Cardiac ventricle fibroblast (primary cell): ENCODE data around the gene PIN1. TPM values are rescaled to one million over a fixed set of nuclear protein-coding genes. Genes with fewer than 3 reads are reported as not detected.

Experiments
- total RNA-seq: library from RNA; depleted of rRNA; stranded (reverse); fragments of >200 nt; gene quantifications from 2 replicates; pipeline ENCODE4 v1.2.3, GENCODE V29; 2015

The PIN1 gene
- 37.7 and 46.6 TPM in 2 replicates for total RNA-seq

GRCh38 chr19:9834726-9835506 is at the start of gene PIN1:
PIN1 (plus strand) TSS chr19:9835318; CDS start chr19:9835345, 27 bp downstream.

GRCh38 chr19:9818734-9819595 is 16.2 kb upstream of the PIN1 start, which contains the start of gene FBXL12:
FBXL12 (minus strand) TSS chr19:9819079; CDS start chr19:9818813, 266 bp downstream.

DNA sequence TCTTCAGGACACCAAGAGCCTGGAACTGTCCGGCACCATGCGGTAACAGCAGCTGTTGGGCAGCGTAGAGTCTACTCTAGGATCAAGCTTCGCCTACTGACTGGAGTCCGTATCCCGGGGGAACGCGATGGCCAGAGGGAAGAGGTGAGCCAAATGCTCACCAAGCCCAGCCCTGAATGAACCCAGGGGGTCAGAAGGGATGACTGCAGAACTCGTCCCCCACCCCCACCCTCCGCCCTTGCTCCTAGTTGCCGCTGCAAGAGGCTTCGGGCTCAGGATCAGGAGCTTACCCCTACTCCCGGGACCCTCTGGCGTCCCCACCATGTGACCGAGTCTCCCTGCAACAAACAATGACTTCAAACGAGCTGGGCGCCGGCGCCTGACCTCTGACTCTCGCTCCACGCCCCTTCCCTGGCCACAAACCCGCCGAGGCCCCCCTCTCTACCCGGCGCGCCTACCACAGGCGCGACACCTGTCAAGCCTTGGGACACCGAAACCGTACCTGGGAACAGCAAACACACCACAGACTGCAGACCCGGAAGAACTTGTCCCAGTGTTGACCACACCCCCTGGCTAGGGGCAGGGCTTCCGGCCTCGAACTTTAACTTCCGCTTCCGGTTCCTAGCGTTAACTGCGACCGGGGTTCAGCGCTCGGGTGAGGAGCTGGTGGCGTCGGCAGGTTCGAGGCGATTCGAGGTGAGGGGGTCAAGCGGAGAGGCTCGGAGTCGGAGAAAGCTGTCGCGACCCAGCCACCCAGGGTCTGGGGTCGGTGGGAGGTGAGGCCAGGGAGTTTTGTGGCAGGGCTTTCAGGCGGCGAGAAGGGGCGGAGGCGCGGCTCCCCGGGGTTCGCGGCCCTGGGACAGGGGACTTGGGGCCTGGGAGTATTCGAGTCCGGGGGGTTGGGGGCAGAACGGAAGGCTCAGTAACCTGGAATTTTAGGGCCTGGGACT is 7.6 kb upstream of the PIN1 start, which contains the start of gene UBL5:
TSS of gene UBL5 (plus strand) at position 630 of the 950 bp plus-strand sequence. CDS start 420 bp downstream, outside the sequence.

Other genes with a start within 250 kb of the PIN1 start
- gene ZNF561, start 214.1 kb upstream of the PIN1 start, total RNA-seq: 20.2 and 27.9 TPM in 2 replicates
- gene ZNF562, start 160.2 kb upstream of the PIN1 start, total RNA-seq: 12.3 and 16.3 TPM in 2 replicates
- 12.7 and 16.9 TPM in 2 replicates for gene ZNF846, start 66.6 kb upstream of the PIN1 start, total RNA-seq
- 20.6 and 21.6 TPM in 2 replicates for gene FBXL12, start 16.2 kb upstream of the PIN1 start, total RNA-seq
- 516 and 622 TPM in 2 replicates for gene UBL5, start 7.4 kb upstream of the PIN1 start, total RNA-seq
- gene OLFM2, start 101.2 kb downstream of the PIN1 start, total RNA-seq: 14.7 and 18.8 TPM in 2 replicates
- 52.1 and 58.2 TPM in 2 replicates for gene COL5A3, start 175.2 kb downstream of the PIN1 start, total RNA-seq
- gene RDH8, start 178.2 kb downstream of the PIN1 start, total RNA-seq: not detected in 2 replicates